Fibroblast of gingiva (primary cell): ENCODE data around the gene TXNRD3.
"Not testable (repeated sequence)": the region's sequence is repeated elsewhere in the genome, so short reads cannot be mapped to it uniquely, and the experiment has no call there.

Experiments
- DNase-seq: peaks from one replicate; pipeline ENCODE4 v3.0.0-alpha.2; 2011; ENCODE audit warnings: low read depth

TXNRD3 gene

GRCh38 chr3:126591515-126591914, 63.4 kb downstream of the TXNRD3 start:
- DNase-seq = not testable (repeated sequence)

DNA sequence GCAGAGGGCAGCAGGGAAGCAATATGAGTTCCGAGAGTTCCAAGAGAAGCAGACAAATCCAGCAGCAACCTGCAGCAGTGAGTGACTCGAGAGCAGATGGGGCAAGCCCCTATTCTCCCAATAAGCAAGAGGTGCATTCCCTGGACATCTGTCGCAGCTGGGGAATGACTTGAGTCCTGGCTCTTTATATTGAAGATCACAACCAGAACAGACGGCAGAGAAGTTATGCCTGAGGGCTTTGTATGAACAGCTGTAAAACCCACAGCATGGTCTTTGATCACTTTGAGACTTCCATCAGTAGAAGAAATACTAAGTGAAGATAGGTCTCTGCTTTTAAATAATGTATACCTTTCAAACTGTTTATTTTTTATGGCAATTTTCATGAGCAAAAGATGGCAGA, 72.6 kb downstream of the TXNRD3 start:
- no peak for DNase-seq

GRCh38 chr3:126581569-126581968, 73.4 kb downstream of the TXNRD3 start:
- no peak for DNase-seq

GRCh38 chr3:126580746-126581145, 74.2 kb downstream of the TXNRD3 start:
- DNase-seq = no peak

- DNase-seq = no peak
Observed at GRCh38 chr3:126578702-126579101, 76.2 kb downstream of the TXNRD3 start.

DNA sequence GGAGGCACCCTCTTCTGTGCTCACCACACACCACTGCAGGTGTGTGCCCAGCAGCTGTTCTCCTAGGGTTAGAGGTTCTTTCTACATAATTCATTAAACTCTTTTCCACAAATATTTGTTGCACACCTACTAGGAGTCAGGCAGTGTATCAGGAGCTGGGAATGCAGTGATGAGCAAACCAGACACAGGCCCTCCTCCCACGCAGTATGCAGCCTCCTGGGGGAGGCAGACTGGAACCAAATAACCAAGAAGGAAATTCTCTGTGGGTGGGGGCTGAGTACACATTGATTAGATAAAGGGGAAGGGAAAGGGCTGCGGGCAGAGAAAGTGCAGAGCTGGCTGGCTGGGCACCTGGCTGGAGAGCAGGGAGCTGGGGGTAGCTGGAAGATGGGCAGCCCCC, 77.7 kb downstream of the TXNRD3 start:
- no peak for DNase-seq

DNA sequence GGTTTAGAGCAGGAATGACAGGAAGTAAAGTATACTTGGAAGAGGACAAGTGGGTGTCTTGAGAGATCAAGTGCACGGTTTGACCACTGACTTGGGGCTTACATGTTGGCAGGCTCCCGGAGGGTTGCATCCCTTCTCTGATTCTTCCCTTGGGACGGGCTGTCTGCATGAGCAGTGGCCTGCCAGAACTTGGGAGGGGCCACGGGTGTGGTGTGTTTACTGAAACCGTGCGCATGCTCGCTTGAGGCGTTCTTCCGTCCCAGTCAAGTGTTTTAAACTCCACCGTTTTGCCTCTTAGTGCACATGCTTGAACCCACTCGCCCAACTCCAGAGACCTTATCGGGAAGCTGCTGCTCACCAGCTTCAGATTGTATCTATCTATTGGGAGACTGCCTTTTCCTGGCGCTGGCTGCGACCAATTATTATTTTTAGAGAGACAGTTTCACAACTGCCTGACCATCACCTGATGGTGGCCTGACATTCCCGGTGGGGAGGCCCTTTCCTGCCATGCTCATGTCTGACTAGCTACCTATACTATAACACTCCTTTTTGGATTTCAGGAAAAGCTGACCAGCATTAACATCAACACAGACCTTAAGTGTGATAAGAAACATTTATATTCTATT, 81.3 kb downstream of the TXNRD3 start:
- DNase-seq = no peak

DNA sequence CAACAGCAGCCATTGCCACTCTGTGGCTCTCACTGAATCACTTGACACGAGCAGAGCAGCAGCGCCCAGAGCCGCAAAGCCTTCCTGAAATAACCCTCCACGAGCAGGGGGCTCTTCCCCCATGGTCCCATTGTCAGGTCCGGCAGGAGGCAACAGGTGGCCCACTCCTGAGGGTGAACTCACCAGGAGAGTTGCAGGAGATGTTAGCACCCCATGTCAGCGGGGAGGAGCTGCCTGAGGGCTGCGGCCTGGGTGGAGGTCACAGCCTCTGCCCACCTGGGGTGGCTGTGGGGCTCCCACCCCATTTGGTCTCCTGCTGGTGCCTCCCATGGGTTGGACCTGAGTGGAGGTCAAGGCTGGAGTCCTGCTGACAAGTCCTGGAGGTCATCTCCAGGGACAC, 83.8 kb downstream of the TXNRD3 start:
- no peak for DNase-seq

DNA sequence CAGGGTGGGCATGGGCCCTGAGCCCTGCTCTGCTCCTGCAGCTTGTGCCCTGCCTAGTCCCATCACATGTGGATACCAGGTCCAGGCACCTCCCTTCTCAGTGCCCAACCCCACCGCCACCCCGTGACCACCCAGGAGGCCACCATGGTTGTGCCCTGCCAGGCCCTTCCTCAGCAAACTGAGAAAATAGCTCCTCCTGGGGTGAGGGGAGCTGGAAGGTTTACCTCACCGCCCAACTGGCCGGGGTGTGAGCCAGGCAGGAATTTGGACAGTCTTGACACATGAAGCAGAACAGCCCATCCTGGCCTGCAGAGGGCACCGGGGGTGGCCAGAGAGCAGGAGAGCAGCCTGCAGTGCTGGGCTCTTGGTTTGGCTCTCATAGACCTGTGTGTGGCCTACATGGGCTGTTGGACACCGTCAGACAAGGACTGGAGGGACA, 84.8 kb downstream of the TXNRD3 start:
- no peak for DNase-seq

DNA sequence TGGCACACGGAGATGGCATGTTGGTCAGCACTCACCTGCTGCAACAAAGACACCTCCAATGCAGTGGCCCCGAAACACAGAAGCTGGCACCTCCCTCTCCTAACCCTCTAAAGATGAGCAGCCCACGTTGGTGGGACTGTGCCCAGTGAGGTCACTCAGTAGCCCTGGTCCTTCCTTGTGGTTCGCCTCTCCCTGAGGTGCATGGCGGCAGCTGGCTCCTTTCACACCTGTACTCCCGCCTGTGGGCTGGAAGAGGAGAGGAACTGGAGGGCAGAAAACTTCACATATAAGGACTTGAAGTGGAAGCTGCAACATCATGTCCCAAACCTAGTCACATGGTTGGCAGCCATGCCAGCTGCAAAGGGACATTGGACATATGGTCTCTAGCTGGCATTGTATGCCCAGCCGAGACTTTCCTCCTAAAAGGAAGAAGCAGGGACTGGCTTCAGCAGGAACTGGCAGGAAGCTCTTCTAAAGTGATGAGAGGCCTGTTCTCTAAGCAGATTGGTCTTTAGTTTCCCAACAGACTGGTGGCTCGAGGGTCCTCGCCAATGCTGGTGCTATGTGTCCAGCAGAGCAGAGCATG, 85.4 kb downstream of the TXNRD3 start:
- no peak for DNase-seq

GRCh38 chr3:126568776-126569342, 86.1 kb downstream of the TXNRD3 start:
- no peak for DNase-seq

DNA sequence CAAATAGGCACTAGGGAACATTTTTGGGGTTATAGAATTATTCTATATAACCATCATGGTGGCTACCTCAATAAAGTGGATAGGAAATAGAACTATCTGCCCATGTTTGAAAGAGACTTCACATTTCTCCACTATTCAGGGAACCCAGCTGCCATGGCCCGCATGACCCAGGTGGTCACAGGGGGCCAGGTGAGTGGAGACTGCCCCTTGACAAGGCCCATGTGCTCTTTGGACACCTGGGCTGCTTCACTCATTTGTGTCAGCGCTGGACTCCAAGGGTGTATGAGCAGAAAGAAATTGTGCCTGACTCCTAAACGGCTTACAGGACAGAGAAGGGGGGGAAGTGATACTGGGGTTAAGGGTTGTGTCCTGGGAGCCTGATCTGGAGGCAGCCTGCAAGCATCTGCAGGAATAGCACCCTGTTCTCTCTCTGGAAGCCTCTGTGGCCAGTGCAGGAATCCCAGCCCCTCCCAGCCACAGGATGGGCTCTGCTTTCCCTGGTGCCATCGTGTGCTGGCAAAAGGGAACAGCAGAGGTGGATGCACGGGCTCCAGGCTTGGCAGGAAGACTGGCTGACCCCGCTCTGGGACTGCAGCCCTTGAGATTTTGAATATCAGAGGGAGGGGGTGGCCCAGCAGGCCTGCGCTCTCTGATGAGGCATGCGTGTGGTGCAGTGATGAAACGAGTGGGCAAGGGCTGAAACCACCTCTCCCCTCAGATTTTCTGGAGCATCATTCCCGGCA, 87.1 kb downstream of the TXNRD3 start:
- no peak for DNase-seq

DNA sequence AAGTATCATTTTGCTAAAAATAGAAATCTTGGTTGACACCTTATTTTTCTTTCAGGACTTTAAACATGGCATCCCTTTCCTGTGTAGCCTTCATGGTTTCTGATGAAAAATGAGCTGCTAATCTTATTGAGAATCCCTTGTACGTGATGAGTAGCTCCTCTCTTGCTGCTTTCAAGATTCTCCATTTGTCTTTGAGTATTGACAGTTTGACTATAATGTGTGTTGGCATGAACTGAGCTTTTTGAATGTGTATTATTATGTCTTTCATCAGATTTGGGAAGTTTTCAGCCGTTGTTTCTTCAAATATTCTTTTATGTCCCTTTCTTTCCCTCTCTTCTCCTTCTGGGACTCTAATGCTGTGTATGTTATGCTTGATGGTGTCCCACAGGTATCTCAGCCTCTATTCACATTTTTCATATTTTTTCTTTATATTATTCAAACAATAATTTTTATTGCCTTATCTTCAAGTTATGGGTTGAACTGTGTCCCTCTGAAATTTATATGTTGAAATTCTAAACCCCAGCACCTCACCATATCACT, 92.1 kb downstream of the TXNRD3 start:
- no peak for DNase-seq

DNA sequence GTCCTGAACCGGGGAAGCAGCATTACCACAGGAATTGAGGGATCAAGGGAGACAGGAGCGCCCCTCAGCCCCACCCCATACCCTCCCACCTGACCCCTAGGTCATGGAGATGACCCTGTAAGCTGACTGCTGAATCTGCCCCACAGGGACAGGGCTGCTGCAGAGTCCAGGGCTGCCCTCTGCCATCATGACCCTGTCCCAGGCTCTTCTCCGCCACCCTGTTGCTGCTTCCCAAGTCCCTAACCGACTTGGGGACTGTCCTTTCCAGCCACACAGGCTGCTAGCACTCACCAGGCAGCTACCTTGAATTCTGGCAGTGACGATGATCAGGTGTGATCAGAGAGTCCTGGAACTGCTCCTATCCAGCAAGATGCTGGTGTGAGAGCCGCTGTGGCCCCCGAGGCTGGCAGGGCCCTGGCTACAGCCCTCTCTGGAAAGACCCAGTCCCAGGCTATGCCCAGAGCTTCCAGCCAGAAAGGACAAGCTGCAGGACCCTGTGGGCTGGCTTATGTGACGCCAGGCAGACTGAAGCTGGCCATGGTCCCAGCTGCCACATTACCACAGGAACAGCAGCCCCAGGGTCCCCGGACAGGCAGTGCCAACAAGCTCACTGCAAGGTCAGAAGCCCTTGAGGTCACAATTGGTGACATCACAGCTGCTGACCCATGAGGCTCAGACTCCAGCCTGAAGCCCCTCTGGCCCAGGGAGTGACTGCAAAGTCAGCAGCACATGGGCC, 96.4 kb downstream of the TXNRD3 start, which contains the start of gene C3orf22:
Gene C3orf22 (minus strand): TSS at position 597 of the 736 bp plus-strand sequence. CDS start 5,542 bp downstream, outside the sequence.
- no peak for DNase-seq

DNA sequence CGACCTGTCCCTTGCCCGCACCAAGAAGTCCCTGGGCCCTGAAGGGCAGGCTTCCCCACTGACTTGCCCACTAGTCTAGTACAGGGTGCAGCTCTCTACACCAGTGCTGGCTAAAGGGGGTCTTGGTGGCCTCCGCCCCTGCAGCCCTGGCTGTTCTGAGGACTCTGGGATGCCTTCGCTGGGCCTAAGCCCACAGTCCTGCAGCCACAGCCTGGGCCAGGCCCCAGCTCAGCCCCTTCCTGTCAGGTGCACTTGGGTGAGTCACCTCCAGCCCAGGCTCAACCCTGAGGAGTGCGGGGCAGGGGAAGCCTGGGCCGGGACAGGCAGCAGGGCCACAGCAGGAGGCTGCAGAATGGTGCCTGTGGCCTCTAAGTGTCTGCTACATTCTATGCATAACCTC, 97.2 kb downstream of the TXNRD3 start:
- DNase-seq = no peak

GRCh38 chr3:126557415-126557745, 97.5 kb downstream of the TXNRD3 start:
- no peak for DNase-seq
